Measurements from ENCODE around the gene CPLX1.
"Not testable (repeated sequence)": the region's sequence is repeated elsewhere in the genome, so short reads cannot be mapped to it uniquely, and the experiment has no call there.

The CPLX1 gene

GRCh38 chr4:753186-753585, 72.7 kb downstream of the CPLX1 start:
- DNase-seq: not testable (repeated sequence)

GRCh38 chr4:752196-752861, 73.6 kb downstream of the CPLX1 start:
- DNase-seq: no peak

- no peak for DNase-seq
Observed at GRCh38 chr4:751676-752075, 74.3 kb downstream of the CPLX1 start.

GRCh38 chr4:749698-750666, 75.9 kb downstream of the CPLX1 start:
- DNase-seq: peak; percentile 52

GRCh38 chr4:748461-748860, 77.5 kb downstream of the CPLX1 start:
- no peak for DNase-seq

GRCh38 chr4:747546-748170, 78.3 kb downstream of the CPLX1 start:
- DNase-seq: no peak

GRCh38 chr4:744212-744841, 81.6 kb downstream of the CPLX1 start:
- no peak for DNase-seq

- DNase-seq: no peak
Observed at GRCh38 chr4:743463-744211, 82.3 kb downstream of the CPLX1 start.

GRCh38 chr4:742742-743311, 83.1 kb downstream of the CPLX1 start:
- peak; percentile 49 for DNase-seq

- no peak for DNase-seq
Observed at GRCh38 chr4:742096-742741, 83.7 kb downstream of the CPLX1 start.

GRCh38 chr4:740656-741282, 85.2 kb downstream of the CPLX1 start:
- DNase-seq: no peak

GRCh38 chr4:740011-740410, 85.9 kb downstream of the CPLX1 start:
- DNase-seq: no peak

GRCh38 chr4:739569-739968, 86.4 kb downstream of the CPLX1 start:
- DNase-seq: no peak

GRCh38 chr4:738781-739280, 87.1 kb downstream of the CPLX1 start:
- no peak for DNase-seq

GRCh38 chr4:736561-736960, 89.4 kb downstream of the CPLX1 start:
- DNase-seq: not testable (repeated sequence)

- no peak for DNase-seq
Observed at GRCh38 chr4:735583-735982, 90.3 kb downstream of the CPLX1 start.
